IPS DF 4.7 (cell line): ENCODE measurements around the gene TBC1D22A.

ENCODE experiments used
- DNase-seq: peaks from one replicate; pipeline ENCODE4 v3.0.0-alpha.2; 2013; ENCODE audit warnings: low spot score; ENCODE audit errors: extremely low read depth

TBC1D22A gene

DNA sequence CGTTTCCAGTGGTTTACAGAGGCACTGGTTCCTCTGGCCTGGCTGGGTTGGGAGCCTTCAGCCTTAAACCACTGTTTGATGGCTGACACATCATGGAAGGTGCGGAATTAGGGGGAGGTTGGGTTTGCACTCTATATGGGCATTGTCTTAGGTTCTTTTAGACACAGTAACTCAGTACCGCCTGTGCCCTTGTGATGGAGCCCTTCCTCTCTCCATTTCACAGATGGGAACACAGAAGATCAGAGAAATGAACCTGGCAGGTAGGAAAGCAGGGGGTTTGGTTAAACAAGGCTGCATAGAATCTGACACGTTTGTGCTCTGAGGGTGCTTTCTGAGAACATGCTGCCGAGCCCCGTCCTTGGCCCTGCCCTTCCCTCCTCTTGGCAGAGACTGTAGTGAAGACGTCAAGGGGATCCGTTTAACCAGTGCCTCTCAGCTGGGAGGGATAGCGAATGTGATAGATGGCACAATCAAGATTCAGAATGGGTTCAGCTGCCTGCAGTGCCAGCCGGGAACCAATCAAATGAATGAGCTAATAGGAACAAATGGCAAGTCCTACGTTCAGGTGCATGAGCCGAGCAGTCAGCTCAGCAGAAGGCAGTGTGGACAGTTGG is 228.6 kb downstream of the TBC1D22A start:
- no peak for DNase-seq

DNA sequence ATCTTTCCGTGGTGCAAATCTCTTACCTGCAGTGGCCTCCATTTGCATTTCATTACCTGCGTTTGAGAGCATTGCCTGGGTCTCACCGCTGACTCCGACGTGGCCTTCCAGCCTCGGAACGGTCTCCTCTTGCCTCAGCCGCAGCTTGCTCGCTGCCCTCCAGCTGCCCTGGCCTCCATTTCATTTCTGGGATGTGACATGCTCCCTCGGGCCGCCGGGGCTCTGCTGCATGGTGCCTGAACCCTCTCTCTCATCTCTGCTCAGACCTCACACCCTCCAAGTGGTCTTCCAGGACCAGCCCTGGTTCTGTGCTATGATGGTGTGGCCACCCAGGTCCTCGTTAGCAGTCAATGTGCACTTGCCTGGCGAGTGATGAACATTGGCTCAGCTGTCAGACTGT is 229.2 kb downstream of the TBC1D22A start:
- no peak for DNase-seq

DNA sequence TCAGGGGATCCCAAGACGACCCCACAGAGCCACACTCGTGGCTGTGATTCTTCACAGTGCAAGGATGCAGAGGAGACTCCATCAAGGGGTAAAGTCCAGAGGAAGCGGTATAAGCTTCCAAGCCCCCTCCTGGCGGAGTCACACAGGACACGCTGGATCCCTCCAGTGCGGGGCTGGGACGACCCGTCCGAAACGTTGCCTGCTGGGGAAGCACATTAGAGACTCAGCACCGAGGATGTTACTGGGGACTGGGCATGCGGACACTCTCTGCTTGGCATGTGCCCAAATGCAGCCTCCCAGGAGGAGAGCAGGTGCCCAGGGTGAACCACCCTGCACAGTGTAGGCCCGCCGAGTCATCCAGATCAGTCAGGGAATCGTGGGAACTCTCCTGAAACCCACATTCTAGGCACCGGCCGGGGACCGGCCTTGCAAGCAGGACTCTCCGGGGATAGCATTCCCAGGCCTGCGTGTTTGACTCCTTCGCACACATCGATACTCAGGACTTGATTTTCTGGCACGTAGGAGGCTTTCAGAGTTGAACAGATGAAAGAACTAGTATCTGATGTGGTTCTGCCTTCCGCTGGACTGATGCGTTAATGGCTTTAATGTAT is 229.8 kb downstream of the TBC1D22A start:
- DNase-seq, result no peak

- no peak for DNase-seq
These were observed 231.2 kb downstream of the TBC1D22A start for GRCh38 chr22:46993633-46994032.

DNA sequence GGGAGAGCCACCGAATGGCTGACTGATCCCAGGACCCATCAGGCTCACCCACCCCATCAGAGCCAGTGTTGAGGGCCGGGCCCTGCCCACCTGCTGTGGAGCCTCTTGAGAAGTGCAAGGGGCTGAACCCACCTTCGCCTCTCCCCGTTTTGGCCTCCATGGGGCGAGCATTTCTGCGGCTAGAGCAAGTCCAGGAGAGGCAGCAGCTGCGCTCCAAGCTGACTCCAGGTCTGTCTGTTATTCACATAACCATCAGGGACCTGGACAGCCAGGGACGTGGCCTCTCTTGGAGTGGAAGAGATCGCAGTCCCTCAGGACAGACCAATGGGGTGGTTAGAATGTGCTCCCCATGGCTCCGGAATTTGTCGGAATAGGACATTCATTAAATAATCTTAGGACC is 231.8 kb downstream of the TBC1D22A start:
- DNase-seq, result no peak

- no peak for DNase-seq
These were observed 232.5 kb downstream of the TBC1D22A start for GRCh38 chr22:46994983-46995382.

GRCh38 chr22:46995501-46996360 is 233.3 kb downstream of the TBC1D22A start:
- no peak for DNase-seq

GRCh38 chr22:46996595-46997310 is 234.3 kb downstream of the TBC1D22A start:
- no peak for DNase-seq

- DNase-seq, result no peak
These were observed 235.0 kb downstream of the TBC1D22A start for GRCh38 chr22:46997311-46997970.

DNA sequence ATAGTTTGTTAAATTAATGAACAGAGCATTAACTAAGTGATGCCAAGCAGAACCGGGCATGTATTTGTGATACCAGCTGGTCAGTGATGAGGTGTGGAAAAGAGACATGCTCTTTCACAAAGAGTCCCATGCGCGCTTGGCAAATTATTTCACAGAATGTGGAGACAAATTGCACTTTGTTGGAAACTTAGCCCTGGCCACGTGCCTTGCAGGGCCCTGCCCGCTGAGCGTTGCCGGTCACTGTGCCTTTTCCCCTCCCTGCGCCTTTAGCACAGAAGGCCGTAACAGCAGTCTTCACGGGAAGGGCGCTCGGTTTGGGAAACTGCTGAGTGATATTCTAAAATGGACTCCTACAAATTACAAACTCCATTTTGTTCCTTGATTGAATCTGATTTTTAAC is 235.9 kb downstream of the TBC1D22A start:
- no peak for DNase-seq

GRCh38 chr22:47000256-47000655 is 237.8 kb downstream of the TBC1D22A start:
- DNase-seq, result no peak

DNA sequence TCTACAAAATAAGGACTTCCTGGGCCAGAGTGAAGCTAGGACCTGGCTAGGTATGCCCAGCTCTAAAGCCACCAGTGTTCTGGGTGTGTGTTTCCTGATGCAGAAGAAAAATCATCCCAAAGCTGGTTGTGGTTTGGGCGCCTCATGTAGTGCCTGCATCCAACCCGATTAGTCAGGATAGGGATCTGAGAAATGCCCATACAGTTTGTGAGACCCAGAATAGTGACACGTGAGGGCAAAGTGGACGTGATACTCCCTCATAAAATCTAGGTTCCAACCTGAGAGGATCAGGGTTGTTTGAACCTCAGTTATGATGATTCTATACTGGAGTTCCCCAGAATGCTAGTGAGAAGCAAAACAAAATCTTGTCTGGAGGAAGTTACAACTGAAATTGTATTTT is 238.4 kb downstream of the TBC1D22A start:
- DNase-seq, result no peak

GRCh38 chr22:47001288-47001687 is 238.8 kb downstream of the TBC1D22A start:
- DNase-seq, result no peak

DNA sequence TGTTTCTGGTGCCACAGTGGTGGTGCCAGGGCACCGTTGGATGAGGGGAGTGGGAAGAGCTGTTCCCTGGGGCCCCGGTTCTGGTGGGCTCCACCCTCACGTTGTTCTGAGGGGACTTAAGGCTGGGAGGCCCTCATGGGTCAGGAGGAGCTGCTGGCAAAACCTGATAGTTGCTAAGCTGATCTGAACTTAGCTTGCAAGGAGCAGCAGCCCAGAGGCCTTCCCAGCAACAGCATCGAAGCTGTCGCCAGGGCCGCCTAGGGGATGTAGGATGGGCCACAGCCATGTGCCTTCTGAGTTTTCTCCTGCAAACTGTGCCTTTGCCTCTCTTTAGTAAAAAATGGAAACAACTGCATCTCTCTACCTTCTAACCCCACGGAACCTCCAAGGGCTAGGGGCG is 240.2 kb downstream of the TBC1D22A start:
- DNase-seq, result no peak

DNA sequence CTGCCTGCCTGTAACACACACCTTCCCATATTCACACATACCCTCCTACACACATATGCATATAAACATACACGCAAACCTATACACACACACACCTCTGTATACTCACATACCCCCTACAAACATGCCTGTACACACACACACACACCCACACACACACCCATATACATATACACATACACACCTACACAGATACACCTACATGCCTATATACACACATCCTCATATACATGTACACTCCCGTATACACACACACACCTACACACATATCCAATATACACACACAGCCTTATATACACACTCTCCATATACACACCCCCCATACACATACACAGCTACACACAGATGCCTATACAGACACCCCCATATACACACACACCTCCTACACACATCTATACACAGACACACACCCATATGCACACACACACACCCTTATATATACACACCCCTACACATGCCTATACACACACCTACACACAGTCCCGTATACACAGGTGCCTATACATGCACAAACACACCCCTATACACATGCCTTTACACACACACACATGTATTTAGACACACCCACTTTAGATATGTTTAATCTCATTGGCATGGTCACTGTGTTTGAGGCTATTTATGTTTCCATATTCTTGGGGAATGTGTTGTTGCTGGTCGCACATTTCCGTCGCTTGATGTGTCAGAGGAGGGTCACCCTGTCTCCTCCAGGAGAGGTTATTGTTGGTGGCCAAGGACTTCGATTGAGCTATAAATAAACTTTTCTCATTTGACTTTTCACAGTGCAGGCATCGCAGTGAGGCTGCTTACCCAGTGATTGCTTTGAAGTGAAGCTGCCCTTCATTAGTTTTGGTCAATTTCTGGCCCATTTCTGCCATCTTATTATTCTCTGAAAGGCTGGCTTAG is 243.3 kb downstream of the TBC1D22A start:
- DNase-seq, result no peak

GRCh38 chr22:47006433-47006832 is 244.0 kb downstream of the TBC1D22A start:
- no peak for DNase-seq

DNA sequence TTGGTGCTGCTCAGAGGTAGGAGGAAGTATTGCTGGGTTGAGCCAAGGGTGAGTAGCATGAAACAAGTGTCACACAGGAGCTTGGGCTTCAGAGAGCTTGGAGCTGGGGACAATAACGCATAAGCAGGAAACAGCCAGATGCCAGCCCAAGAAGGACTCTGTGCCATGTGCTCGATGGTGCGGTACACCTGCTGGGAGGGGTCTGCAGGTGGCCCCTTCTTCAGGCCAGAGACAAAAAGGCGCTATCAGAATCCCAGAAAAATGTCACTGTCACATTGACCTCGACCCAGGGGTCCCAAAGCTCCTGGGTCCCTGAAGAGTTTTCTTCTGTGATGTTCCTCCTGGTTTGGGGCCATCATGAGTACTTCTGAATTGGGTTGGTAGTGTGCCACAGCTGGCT is 244.4 kb downstream of the TBC1D22A start:
- no peak for DNase-seq

- no peak for DNase-seq
These were observed 245.0 kb downstream of the TBC1D22A start for GRCh38 chr22:47007496-47007895.

GRCh38 chr22:47008208-47008885 is 245.9 kb downstream of the TBC1D22A start:
- no peak for DNase-seq
